HCT116 (cell line): ENCODE results near the gene NF2.

ENCODE experiments used
- FOSL1 ChIP-seq: IDR thresholded peaks from 2 replicates; pipeline ENCODE4 v1.6.1; 2012; ENCODE audit warnings: low read depth
- POLR2A ChIP-seq: IDR thresholded peaks from 2 replicates; pipeline ENCODE4 v1.7.0; 2011; ENCODE audit warnings: borderline replicate concordance; ENCODE audit not compliant: insufficient read depth, insufficient read length; ENCODE audit errors: extremely low read depth
- POLR2AphosphoS5 ChIP-seq: IDR thresholded peaks from 2 replicates; pipeline ENCODE4 v1.6.1; 2011; ENCODE audit warnings: mild to moderate bottlenecking, low read depth, low read length, moderate library complexity
- RAD21 ChIP-seq: IDR thresholded peaks from 2 replicates; pipeline ENCODE4 v1.6.1; 2012; ENCODE audit warnings: low read depth, mild to moderate bottlenecking
- TF ChIP-seq, protein P1 (sequence below), 3 experiments: fragments of 200-600 bp in 1 of 3; sonication (generic) in 1 of 3; IDR thresholded peaks in 2 of 3; conservative IDR thresholded peaks in 1 of 3; 2 replicates each; pipeline ENCODE4 v1.5.1; 2012 to 2017; ENCODE audit warnings: low read depth in 2 of 3, low read length in 2 of 3, antibody characterized with exemption in 1 of 3, borderline replicate concordance in 1 of 3, control low read depth in 1 of 3, mild to moderate bottlenecking in 1 of 3, mixed read lengths in 1 of 3, mixed run types in 1 of 3, moderate library complexity in 1 of 3; ENCODE audit not compliant: insufficient read depth in 1 of 3

DNA sequence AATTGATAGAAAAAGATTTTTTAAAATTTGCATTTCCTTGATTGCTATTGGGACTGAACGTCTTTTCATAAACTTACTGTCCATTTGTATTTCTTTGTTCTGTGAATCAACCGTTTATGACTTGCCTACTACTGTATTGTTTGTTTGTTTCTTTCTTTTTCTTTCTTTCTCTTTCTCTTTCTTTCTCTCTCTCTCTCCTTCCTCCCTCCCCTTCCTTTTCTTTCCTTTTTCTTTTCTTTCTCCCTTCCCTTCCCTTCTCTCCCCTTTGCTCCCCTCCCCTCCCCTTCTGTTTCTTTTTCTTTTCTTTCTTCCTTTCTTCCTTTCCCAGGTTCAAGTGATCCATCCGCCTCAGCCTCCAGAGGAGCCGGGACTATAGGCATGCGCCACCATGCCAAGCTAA lies 46.9 kb downstream of the NF2 start:
- TF ChIP-seq, protein P1, sequence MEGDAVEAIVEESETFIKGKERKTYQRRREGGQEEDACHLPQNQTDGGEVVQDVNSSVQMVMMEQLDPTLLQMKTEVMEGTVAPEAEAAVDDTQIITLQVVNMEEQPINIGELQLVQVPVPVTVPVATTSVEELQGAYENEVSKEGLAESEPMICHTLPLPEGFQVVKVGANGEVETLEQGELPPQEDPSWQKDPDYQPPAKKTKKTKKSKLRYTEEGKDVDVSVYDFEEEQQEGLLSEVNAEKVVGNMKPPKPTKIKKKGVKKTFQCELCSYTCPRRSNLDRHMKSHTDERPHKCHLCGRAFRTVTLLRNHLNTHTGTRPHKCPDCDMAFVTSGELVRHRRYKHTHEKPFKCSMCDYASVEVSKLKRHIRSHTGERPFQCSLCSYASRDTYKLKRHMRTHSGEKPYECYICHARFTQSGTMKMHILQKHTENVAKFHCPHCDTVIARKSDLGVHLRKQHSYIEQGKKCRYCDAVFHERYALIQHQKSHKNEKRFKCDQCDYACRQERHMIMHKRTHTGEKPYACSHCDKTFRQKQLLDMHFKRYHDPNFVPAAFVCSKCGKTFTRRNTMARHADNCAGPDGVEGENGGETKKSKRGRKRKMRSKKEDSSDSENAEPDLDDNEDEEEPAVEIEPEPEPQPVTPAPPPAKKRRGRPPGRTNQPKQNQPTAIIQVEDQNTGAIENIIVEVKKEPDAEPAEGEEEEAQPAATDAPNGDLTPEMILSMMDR (IDR thresholded peaks at IDR 0.05 in 2 of 3, conservative IDR thresholded peaks at IDR 0.05 in 1 of 3; ENCODE audit: borderline replicate concordance in 1 of 3, insufficient read depth in 1 of 3, low read depth in 2 of 3, low read length in 2 of 3) = no peak
- no peak for TF ChIP-seq POLR2A
- TF ChIP-seq POLR2AphosphoS5 = no peak
- no peak for TF ChIP-seq FOSL1
- TF ChIP-seq RAD21 = no peak
